ENCODE results near the gene MRPS17.
A peak's percentile ranks its signal among the peaks of the same experiment; 100 is the strongest.

The MRPS17 gene

GRCh38 chr7:55970561-55970960, 18.9 kb downstream of the MRPS17 start:
- H3K9ac ChIP-seq (ENCODE audit: low read length in 5 of 5): peak overlapping the region in 1 of 5 donors; percentile 23
- no peak overlapping the region for H3K4me3 ChIP-seq (ENCODE audit: low read depth in 1 of 5, low read length in 5 of 5)

GRCh38 chr7:55970978-55971377, 19.3 kb downstream of the MRPS17 start:
- Histone ChIP-seq H3K36me3 (ENCODE audit: control insufficient read depth in 5 of 5, insufficient read depth in 5 of 5, low read length in 5 of 5) (peaks cover 0 to 14% (median 5%) of the 10 kb centered on the region in 5 donors), H3K9ac (ENCODE audit: low read length in 5 of 5) (peak overlapping the region in 1 of 5 donors; percentile 23), H3K4me1 (ENCODE audit: control insufficient read depth in 5 of 5, insufficient read depth in 5 of 5, low read length in 5 of 5) (peaks cover 0 to 12% (median 2%) of the 10 kb centered on the region in 5 donors), H3K4me3 (ENCODE audit: low read depth in 1 of 5, low read length in 5 of 5) (no peak overlapping the region), H3K27me3 (ENCODE audit: control insufficient read depth in 5 of 5, insufficient read depth in 4 of 5, low read length in 5 of 5) (no peaks in the 10 kb centered on the region), H3K27ac (ENCODE audit: low read depth, low read length) (no peak overlapping the region), H3K9me3 (ENCODE audit: control insufficient read depth in 5 of 5, low read length in 5 of 5) (no peaks in the 10 kb centered on the region)

More at GRCh38 chr7:55970561-55970960, 18.9 kb downstream of the MRPS17 start:
- H3K36me3 ChIP-seq (ENCODE audit: control insufficient read depth in 5 of 5, insufficient read depth in 5 of 5, low read length in 5 of 5): peaks cover 0 to 14% (median 5%) of the 10 kb centered on the region in 5 donors
- H3K27ac ChIP-seq (ENCODE audit: low read depth, low read length): no peak overlapping the region
- H3K9me3 ChIP-seq (ENCODE audit: control insufficient read depth in 5 of 5, low read length in 5 of 5): no peaks in the 10 kb centered on the region
- peaks cover 0 to 16% (median 6%) of the 10 kb centered on the region in 5 donors for H3K4me1 ChIP-seq (ENCODE audit: control insufficient read depth in 5 of 5, insufficient read depth in 5 of 5, low read length in 5 of 5)
- no peaks in the 10 kb centered on the region for H3K27me3 ChIP-seq (ENCODE audit: control insufficient read depth in 5 of 5, insufficient read depth in 4 of 5, low read length in 5 of 5)

- Histone ChIP-seq H3K36me3 (ENCODE audit: control insufficient read depth in 5 of 5, insufficient read depth in 5 of 5, low read length in 5 of 5) (peaks cover 12 to 17% (median 12%) of the 10 kb centered on the region in 5 donors), H3K4me1 (ENCODE audit: control insufficient read depth in 5 of 5, insufficient read depth in 5 of 5, low read length in 5 of 5) (peaks cover 0 to 3% (median 0%) of the 10 kb centered on the region in 5 donors)
These were observed 22.1 kb downstream of the MRPS17 start for GRCh38 chr7:55973747-55974250.

GRCh38 chr7:55975988-55976633, 24.4 kb downstream of the MRPS17 start:
- Histone ChIP-seq H3K4me1 (ENCODE audit: control insufficient read depth in 5 of 5, insufficient read depth in 5 of 5, low read length in 5 of 5) (peaks cover 0 to 3% (median 0%) of the 10 kb centered on the region in 5 donors), H3K36me3 (ENCODE audit: control insufficient read depth in 5 of 5, insufficient read depth in 5 of 5, low read length in 5 of 5) (peaks cover 30 to 32% (median 30%) of the 10 kb centered on the region in 5 donors), H3K27ac (ENCODE audit: low read depth, low read length) (no peak overlapping the region), H3K27me3 (ENCODE audit: control insufficient read depth in 5 of 5, insufficient read depth in 4 of 5, low read length in 5 of 5) (no peaks in the 10 kb centered on the region), H3K9ac (ENCODE audit: low read length in 5 of 5) (no peak overlapping the region), H3K4me3 (ENCODE audit: low read depth in 1 of 5, low read length in 5 of 5) (no peak overlapping the region), H3K9me3 (ENCODE audit: control insufficient read depth in 5 of 5, low read length in 5 of 5) (no peaks in the 10 kb centered on the region)

More at GRCh38 chr7:55973747-55974250, 22.1 kb downstream of the MRPS17 start:
- H3K9ac ChIP-seq (ENCODE audit: low read length in 5 of 5): no peak overlapping the region
- no peak overlapping the region for H3K4me3 ChIP-seq (ENCODE audit: low read depth in 1 of 5, low read length in 5 of 5)
- H3K27ac ChIP-seq (ENCODE audit: low read depth, low read length): no peak overlapping the region
- no peaks in the 10 kb centered on the region for H3K27me3 ChIP-seq (ENCODE audit: control insufficient read depth in 5 of 5, insufficient read depth in 4 of 5, low read length in 5 of 5)
- no peaks in the 10 kb centered on the region for H3K9me3 ChIP-seq (ENCODE audit: control insufficient read depth in 5 of 5, low read length in 5 of 5)

GRCh38 chr7:55977831-55978230, 26.2 kb downstream of the MRPS17 start:
- no peaks in the 10 kb centered on the region for H3K9me3 ChIP-seq (ENCODE audit: control insufficient read depth in 5 of 5, low read length in 5 of 5)
- no peaks in the 10 kb centered on the region for H3K27me3 ChIP-seq (ENCODE audit: control insufficient read depth in 5 of 5, insufficient read depth in 4 of 5, low read length in 5 of 5)
- H3K36me3 ChIP-seq (ENCODE audit: control insufficient read depth in 5 of 5, insufficient read depth in 5 of 5, low read length in 5 of 5): peaks cover 35 to 49% (median 44%) of the 10 kb centered on the region in 5 donors
- H3K4me1 ChIP-seq (ENCODE audit: control insufficient read depth in 5 of 5, insufficient read depth in 5 of 5, low read length in 5 of 5): peaks cover 0 to 3% (median 0%) of the 10 kb centered on the region in 5 donors
- no peak overlapping the region for H3K27ac ChIP-seq (ENCODE audit: low read depth, low read length)
- no peak overlapping the region for H3K4me3 ChIP-seq (ENCODE audit: low read depth in 1 of 5, low read length in 5 of 5)
- no peak overlapping the region for H3K9ac ChIP-seq (ENCODE audit: low read length in 5 of 5)

GRCh38 chr7:55980266-55980665, 28.6 kb downstream of the MRPS17 start:
- no peaks in the 10 kb centered on the region for H3K9me3 ChIP-seq (ENCODE audit: control insufficient read depth in 5 of 5, low read length in 5 of 5)
- H3K36me3 ChIP-seq (ENCODE audit: control insufficient read depth in 5 of 5, insufficient read depth in 5 of 5, low read length in 5 of 5): peaks cover 52 to 70% (median 65%) of the 10 kb centered on the region in 5 donors
- H3K27ac ChIP-seq (ENCODE audit: low read depth, low read length): no peak overlapping the region
- H3K4me3 ChIP-seq (ENCODE audit: low read depth in 1 of 5, low read length in 5 of 5): no peak overlapping the region
- H3K9ac ChIP-seq (ENCODE audit: low read length in 5 of 5): no peak overlapping the region
- no peaks in the 10 kb centered on the region for H3K27me3 ChIP-seq (ENCODE audit: control insufficient read depth in 5 of 5, insufficient read depth in 4 of 5, low read length in 5 of 5)
- peaks cover 0 to 3% (median 0%) of the 10 kb centered on the region in 5 donors for H3K4me1 ChIP-seq (ENCODE audit: control insufficient read depth in 5 of 5, insufficient read depth in 5 of 5, low read length in 5 of 5)

GRCh38 chr7:55983537-55983936, 31.9 kb downstream of the MRPS17 start:
- Histone ChIP-seq H3K9me3 (ENCODE audit: control insufficient read depth in 5 of 5, low read length in 5 of 5) (no peaks in the 10 kb centered on the region), H3K9ac (ENCODE audit: low read length in 5 of 5) (no peak overlapping the region), H3K4me1 (ENCODE audit: control insufficient read depth in 5 of 5, insufficient read depth in 5 of 5, low read length in 5 of 5) (no peaks in the 10 kb centered on the region), H3K36me3 (ENCODE audit: control insufficient read depth in 5 of 5, insufficient read depth in 5 of 5, low read length in 5 of 5) (peaks cover 43 to 88% (median 76%) of the 10 kb centered on the region in 5 donors), H3K27me3 (ENCODE audit: control insufficient read depth in 5 of 5, insufficient read depth in 4 of 5, low read length in 5 of 5) (no peaks in the 10 kb centered on the region), H3K27ac (ENCODE audit: low read depth, low read length) (no peak overlapping the region), H3K4me3 (ENCODE audit: low read depth in 1 of 5, low read length in 5 of 5) (no peak overlapping the region)

GRCh38 chr7:55992346-55992745, 40.7 kb downstream of the MRPS17 start:
- no peak overlapping the region for H3K9ac ChIP-seq (ENCODE audit: low read length in 5 of 5)
- H3K4me1 ChIP-seq (ENCODE audit: control insufficient read depth in 5 of 5, insufficient read depth in 5 of 5, low read length in 5 of 5): no peaks in the 10 kb centered on the region
- H3K27ac ChIP-seq (ENCODE audit: low read depth, low read length): no peak overlapping the region
- H3K36me3 ChIP-seq (ENCODE audit: control insufficient read depth in 5 of 5, insufficient read depth in 5 of 5, low read length in 5 of 5): peaks cover 10 to 80% (median 56%) of the 10 kb centered on the region in 5 donors
- no peaks in the 10 kb centered on the region for H3K27me3 ChIP-seq (ENCODE audit: control insufficient read depth in 5 of 5, insufficient read depth in 4 of 5, low read length in 5 of 5)
- H3K9me3 ChIP-seq (ENCODE audit: control insufficient read depth in 5 of 5, low read length in 5 of 5): no peaks in the 10 kb centered on the region
- no peak overlapping the region for H3K4me3 ChIP-seq (ENCODE audit: low read depth in 1 of 5, low read length in 5 of 5)

GRCh38 chr7:55996856-55997500, 45.3 kb downstream of the MRPS17 start:
- Histone ChIP-seq H3K4me1 (ENCODE audit: control insufficient read depth in 5 of 5, insufficient read depth in 5 of 5, low read length in 5 of 5) (peaks cover 0 to 2% (median 0%) of the 10 kb centered on the region in 5 donors), H3K9ac (ENCODE audit: low read length in 5 of 5) (no peak overlapping the region), H3K9me3 (ENCODE audit: control insufficient read depth in 5 of 5, low read length in 5 of 5) (no peaks in the 10 kb centered on the region), H3K4me3 (ENCODE audit: low read depth in 1 of 5, low read length in 5 of 5) (no peak overlapping the region), H3K27me3 (ENCODE audit: control insufficient read depth in 5 of 5, insufficient read depth in 4 of 5, low read length in 5 of 5) (no peaks in the 10 kb centered on the region), H3K27ac (ENCODE audit: low read depth, low read length) (no peak overlapping the region), H3K36me3 (ENCODE audit: control insufficient read depth in 5 of 5, insufficient read depth in 5 of 5, low read length in 5 of 5) (peaks cover 25 to 59% (median 56%) of the 10 kb centered on the region in 5 donors)

GRCh38 chr7:56003749-56004148, 52.1 kb downstream of the MRPS17 start:
- no peak overlapping the region for H3K4me3 ChIP-seq (ENCODE audit: low read depth in 1 of 5, low read length in 5 of 5)
- H3K9me3 ChIP-seq (ENCODE audit: control insufficient read depth in 5 of 5, low read length in 5 of 5): no peaks in the 10 kb centered on the region
- no peak overlapping the region for H3K27ac ChIP-seq (ENCODE audit: low read depth, low read length)
- no peaks in the 10 kb centered on the region for H3K27me3 ChIP-seq (ENCODE audit: control insufficient read depth in 5 of 5, insufficient read depth in 4 of 5, low read length in 5 of 5)
- peaks cover 5 to 13% (median 8%) of the 10 kb centered on the region in 5 donors for H3K36me3 ChIP-seq (ENCODE audit: control insufficient read depth in 5 of 5, insufficient read depth in 5 of 5, low read length in 5 of 5)
- H3K9ac ChIP-seq (ENCODE audit: low read length in 5 of 5): no peak overlapping the region
- peaks cover 0 to 2% (median 0%) of the 10 kb centered on the region in 5 donors for H3K4me1 ChIP-seq (ENCODE audit: control insufficient read depth in 5 of 5, insufficient read depth in 5 of 5, low read length in 5 of 5)

Measured in subcutaneous abdominal adipose tissue (tissue), 5 donors.